DND-41 (cell line): Measurements from ENCODE around the gene WAPL.
A peak's percentile ranks its signal among the peaks of the same experiment; 100 is the strongest.
"Not testable (repeated sequence)": the region's sequence is repeated elsewhere in the genome, so short reads cannot be mapped to it uniquely, and the experiment has no call there.

Source experiments
- ATAC-seq: fragments of 200-7000 bp; cut with Tn5 transposase; 3 replicates; pipeline ENCODE4 v1.9.1; 2021; ENCODE audit warnings: low read depth; ENCODE audit not compliant: insufficient read depth
- DNase-seq: peaks from one replicate; pipeline ENCODE4 v3.0.0-alpha.2; 2020
- H2AFZ ChIP-seq: 2 replicates; pipeline ENCODE4 v1.6.0; 2012; ENCODE audit warnings: low read depth, low read length
- H3K27ac ChIP-seq: 2 replicates; pipeline ENCODE4 v1.5.1; 2012; ENCODE audit warnings: low read length, inconsistent platforms
- H3K27me3 ChIP-seq: fragments of 200-600 bp; sonication (generic); 2 replicates; pipeline ENCODE4 v1.6.0; 2012; ENCODE audit warnings: low read length, mild to moderate bottlenecking, inconsistent platforms; ENCODE audit not compliant: insufficient read depth, poor library complexity
- H3K36me3 ChIP-seq: 2 replicates; pipeline ENCODE4 v1.5.1; 2012; ENCODE audit warnings: low read length, inconsistent platforms; ENCODE audit not compliant: insufficient read depth
- H3K4me1 ChIP-seq: 2 replicates; pipeline ENCODE4 v1.5.1; 2012; ENCODE audit warnings: mild to moderate bottlenecking, low read length; ENCODE audit not compliant: insufficient read depth
- H3K4me2 ChIP-seq: 2 replicates; pipeline ENCODE4 v1.6.0; 2012; ENCODE audit warnings: mild to moderate bottlenecking, moderate library complexity, low read length, inconsistent platforms; ENCODE audit not compliant: insufficient read depth
- H3K4me3 ChIP-seq, 2 experiments: fragments of 200-600 bp in 1 of 2; shearing (Covaris generic) in 1 of 2; 2 replicates each; pipeline ENCODE4 v1.5.1; 2012 to 2016; ENCODE audit warnings: inconsistent platforms in 2 of 2, low read length in 2 of 2, mild to moderate bottlenecking in 2 of 2, low read depth in 1 of 2, moderate library complexity in 1 of 2
- H3K79me2 ChIP-seq: 2 replicates; pipeline ENCODE4 v1.6.0; 2012; ENCODE audit warnings: low read length, inconsistent platforms; ENCODE audit not compliant: insufficient read depth
- H3K9ac ChIP-seq: 2 replicates; pipeline ENCODE4 v1.6.0; 2012; ENCODE audit warnings: low read depth, mild to moderate bottlenecking, inconsistent platforms, low read length, moderate library complexity
- H3K9me3 ChIP-seq: 2 replicates; pipeline ENCODE4 v1.5.1; 2012; ENCODE audit warnings: low read length, moderate library complexity, mild to moderate bottlenecking, inconsistent platforms; ENCODE audit not compliant: insufficient read depth, severe bottlenecking
- H4K20me1 ChIP-seq: 2 replicates; pipeline ENCODE4 v1.6.0; 2012; ENCODE audit warnings: low read length; ENCODE audit not compliant: insufficient read depth
- EZH2 ChIP-seq: IDR thresholded peaks from 3 replicates; pipeline ENCODE4 v1.6.1; 2012; ENCODE audit warnings: borderline replicate concordance, low read depth, mild to moderate bottlenecking, moderate library complexity, low read length, inconsistent platforms; ENCODE audit not compliant: severe bottlenecking
- TF ChIP-seq, protein P1 (sequence below): IDR thresholded peaks from 2 replicates; pipeline ENCODE4 v1.5.1; 2012; ENCODE audit warnings: borderline replicate concordance, low read length, moderate library complexity, mild to moderate bottlenecking; ENCODE audit not compliant: poor library complexity, severe bottlenecking; ENCODE audit errors: extremely low read depth

WAPL gene, protein sequence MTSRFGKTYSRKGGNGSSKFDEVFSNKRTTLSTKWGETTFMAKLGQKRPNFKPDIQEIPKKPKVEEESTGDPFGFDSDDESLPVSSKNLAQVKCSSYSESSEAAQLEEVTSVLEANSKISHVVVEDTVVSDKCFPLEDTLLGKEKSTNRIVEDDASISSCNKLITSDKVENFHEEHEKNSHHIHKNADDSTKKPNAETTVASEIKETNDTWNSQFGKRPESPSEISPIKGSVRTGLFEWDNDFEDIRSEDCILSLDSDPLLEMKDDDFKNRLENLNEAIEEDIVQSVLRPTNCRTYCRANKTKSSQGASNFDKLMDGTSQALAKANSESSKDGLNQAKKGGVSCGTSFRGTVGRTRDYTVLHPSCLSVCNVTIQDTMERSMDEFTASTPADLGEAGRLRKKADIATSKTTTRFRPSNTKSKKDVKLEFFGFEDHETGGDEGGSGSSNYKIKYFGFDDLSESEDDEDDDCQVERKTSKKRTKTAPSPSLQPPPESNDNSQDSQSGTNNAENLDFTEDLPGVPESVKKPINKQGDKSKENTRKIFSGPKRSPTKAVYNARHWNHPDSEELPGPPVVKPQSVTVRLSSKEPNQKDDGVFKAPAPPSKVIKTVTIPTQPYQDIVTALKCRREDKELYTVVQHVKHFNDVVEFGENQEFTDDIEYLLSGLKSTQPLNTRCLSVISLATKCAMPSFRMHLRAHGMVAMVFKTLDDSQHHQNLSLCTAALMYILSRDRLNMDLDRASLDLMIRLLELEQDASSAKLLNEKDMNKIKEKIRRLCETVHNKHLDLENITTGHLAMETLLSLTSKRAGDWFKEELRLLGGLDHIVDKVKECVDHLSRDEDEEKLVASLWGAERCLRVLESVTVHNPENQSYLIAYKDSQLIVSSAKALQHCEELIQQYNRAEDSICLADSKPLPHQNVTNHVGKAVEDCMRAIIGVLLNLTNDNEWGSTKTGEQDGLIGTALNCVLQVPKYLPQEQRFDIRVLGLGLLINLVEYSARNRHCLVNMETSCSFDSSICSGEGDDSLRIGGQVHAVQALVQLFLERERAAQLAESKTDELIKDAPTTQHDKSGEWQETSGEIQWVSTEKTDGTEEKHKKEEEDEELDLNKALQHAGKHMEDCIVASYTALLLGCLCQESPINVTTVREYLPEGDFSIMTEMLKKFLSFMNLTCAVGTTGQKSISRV (N-terminal part only)

DNA sequence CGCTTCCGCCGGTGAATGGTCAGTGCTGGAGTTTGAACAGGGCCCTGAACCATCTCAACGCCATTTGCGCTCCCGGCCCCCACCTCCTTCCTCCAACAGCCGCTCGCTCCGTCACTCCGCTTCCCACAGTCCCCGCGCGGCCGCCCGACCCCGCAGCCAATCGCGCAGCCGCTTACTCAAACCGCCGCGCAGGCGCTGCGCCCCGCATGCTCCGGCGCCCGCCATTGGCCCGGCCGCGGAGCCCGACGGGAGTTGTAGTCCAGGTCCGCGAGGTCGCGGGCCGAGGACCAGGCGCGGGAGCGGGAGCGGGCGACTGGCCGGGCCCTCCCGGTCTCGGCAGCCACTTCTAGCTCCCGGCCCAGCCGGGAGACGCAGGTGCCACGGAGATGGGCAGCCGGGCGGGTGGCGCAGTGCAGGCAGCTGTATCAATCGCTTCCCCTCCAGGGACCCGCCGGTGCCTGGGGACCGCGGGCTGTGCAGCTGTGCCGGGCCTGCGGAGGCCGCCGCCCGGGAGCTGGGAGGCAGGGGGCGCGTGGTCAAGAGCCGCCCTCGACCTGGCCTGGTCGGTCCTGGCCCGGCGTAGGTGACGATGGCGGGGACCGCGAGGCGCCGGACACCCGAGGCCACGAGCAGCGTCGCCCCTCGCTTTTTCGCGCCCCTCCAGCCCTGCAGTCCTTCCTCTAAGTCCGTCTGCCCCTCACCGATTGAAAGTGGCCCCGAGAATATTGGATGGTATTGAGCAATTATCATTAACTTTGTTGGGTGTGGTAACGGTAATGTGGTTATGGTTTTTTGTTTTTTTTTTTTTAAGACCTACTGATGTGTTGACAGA is at the start of gene WAPL:
Gene WAPL, minus strand, starts transcription at position 115 of the 832 bp plus-strand sequence. CDS start 3,723 bp downstream, outside the sequence.
- Histone ChIP-seq H3K4me2 (peak within 1 kb of the TSS; percentile 96), H3K9me3 (no peaks in the 10 kb centered on the region), H3K36me3 (peaks cover 26% of the 10 kb centered on the region), H3K79me2 (peaks cover 73% of the 10 kb centered on the region), H3K4me1 (peaks cover 49% of the 10 kb centered on the region), H3K4me3 (peak within 1 kb of the TSS; percentile 67 to 100), H3K9ac (peak within 1 kb of the TSS; percentile 91), H3K27ac (peak within 1 kb of the TSS; percentile 78), H4K20me1 (peaks cover 37% of the 10 kb centered on the region), H3K27me3 (no peaks in the 10 kb centered on the region), H2AFZ (peak within 1 kb of the TSS; percentile 84)
- TF ChIP-seq, protein P1, sequence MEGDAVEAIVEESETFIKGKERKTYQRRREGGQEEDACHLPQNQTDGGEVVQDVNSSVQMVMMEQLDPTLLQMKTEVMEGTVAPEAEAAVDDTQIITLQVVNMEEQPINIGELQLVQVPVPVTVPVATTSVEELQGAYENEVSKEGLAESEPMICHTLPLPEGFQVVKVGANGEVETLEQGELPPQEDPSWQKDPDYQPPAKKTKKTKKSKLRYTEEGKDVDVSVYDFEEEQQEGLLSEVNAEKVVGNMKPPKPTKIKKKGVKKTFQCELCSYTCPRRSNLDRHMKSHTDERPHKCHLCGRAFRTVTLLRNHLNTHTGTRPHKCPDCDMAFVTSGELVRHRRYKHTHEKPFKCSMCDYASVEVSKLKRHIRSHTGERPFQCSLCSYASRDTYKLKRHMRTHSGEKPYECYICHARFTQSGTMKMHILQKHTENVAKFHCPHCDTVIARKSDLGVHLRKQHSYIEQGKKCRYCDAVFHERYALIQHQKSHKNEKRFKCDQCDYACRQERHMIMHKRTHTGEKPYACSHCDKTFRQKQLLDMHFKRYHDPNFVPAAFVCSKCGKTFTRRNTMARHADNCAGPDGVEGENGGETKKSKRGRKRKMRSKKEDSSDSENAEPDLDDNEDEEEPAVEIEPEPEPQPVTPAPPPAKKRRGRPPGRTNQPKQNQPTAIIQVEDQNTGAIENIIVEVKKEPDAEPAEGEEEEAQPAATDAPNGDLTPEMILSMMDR = no peak
- no peak for TF ChIP-seq EZH2
- ATAC-seq (peak; percentile 94), DNase-seq (peak; percentile 92)

DNA sequence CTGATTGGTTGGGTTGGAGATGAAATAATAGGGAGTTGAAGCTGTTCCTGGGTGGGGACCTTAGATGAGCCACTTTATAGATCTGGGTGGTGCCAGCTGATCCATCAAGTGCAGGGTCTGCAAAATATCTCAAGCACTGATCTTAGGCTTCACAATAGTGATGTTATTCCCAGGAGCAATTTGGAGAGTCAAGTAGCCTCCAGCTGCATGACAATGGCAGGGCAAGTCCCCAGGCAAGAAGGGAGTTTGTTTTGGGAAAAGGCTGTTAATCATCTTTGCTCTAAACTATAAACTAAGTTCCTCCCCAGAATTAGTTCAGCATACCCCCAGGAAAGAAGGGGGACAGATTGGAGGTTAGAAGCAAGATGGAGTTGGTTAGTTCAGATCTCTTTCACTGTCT is 47.7 kb upstream of the WAPL start:
- H3K27me3 ChIP-seq = no peaks in the 10 kb centered on the region
- no peak overlapping the region for H3K9ac ChIP-seq
- H3K27ac ChIP-seq = no peak overlapping the region
- no peak overlapping the region for H3K4me3 ChIP-seq
- H2AFZ ChIP-seq = no peak overlapping the region
- no peak overlapping the region for H3K4me2 ChIP-seq
- H3K79me2 ChIP-seq = no peaks in the 10 kb centered on the region
- no peaks in the 10 kb centered on the region for H3K9me3 ChIP-seq
- no peak for TF ChIP-seq EZH2
- TF ChIP-seq, protein P1 = no peak
- no peak for DNase-seq
- H4K20me1 ChIP-seq = no peaks in the 10 kb centered on the region
- H3K36me3 ChIP-seq = no peaks in the 10 kb centered on the region
- no peak for ATAC-seq
- H3K4me1 ChIP-seq = no peaks in the 10 kb centered on the region

GRCh38 chr10:86566518-86566917 is 44.9 kb upstream of the WAPL start:
- not testable (repeated sequence) for H3K27me3 ChIP-seq, H3K79me2 ChIP-seq, H3K9me3 ChIP-seq, H3K27ac ChIP-seq, ATAC-seq, H3K4me1 ChIP-seq, H3K4me2 ChIP-seq, H4K20me1 ChIP-seq, H2AFZ ChIP-seq, H3K36me3 ChIP-seq, H3K4me3 ChIP-seq, DNase-seq, H3K9ac ChIP-seq

DNA sequence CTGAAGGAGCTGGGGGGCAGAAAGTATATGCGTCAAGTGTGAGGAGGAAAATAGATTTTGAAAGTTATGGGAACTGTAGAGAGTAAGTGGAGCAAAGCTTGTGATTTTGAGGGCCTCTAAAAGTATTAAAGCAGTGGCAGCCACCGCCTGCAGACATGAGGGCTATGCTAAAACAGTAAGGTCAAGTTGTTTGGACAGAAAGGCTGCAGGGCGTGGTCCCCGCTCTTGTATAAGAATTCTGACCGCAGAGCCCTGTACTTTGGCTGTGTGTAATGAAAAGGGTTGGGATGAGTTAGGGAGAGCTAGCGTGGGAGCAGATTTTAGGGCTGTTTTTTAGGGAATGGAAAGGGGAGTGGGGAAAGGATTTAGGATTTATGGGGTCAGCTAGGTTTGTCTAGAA is 41.7 kb upstream of the WAPL start:
- not testable (repeated sequence) for H3K4me1 ChIP-seq, H3K9me3 ChIP-seq, DNase-seq, H3K9ac ChIP-seq, H2AFZ ChIP-seq, ATAC-seq, H3K4me3 ChIP-seq, H3K79me2 ChIP-seq, H3K27me3 ChIP-seq, H3K4me2 ChIP-seq, H4K20me1 ChIP-seq, H3K36me3 ChIP-seq, H3K27ac ChIP-seq

DNA sequence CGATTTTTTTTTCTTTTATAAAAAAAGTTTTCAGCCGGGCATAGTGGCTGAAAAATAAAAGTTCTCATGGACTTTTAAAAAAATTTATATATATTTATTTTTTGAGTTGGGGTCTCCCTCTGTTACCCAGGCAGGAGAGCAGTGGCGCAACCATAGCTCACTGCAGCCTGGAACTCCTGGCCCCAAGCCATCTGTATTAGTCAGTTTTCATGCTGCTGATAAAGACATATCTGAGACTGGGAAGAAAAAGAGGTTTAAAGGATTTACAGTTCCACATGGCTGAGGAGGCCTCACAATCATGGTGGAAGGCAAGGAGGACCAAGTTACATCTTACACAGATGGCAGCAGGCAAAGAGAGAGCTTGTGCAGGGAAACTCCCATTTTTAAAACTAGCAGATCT is 37.1 kb upstream of the WAPL start:
- not testable (repeated sequence) for H4K20me1 ChIP-seq, H3K4me1 ChIP-seq, H3K27ac ChIP-seq, H3K9ac ChIP-seq, H3K27me3 ChIP-seq, H3K4me3 ChIP-seq, H2AFZ ChIP-seq, DNase-seq, H3K4me2 ChIP-seq, H3K9me3 ChIP-seq, H3K79me2 ChIP-seq, ATAC-seq, H3K36me3 ChIP-seq
